A204.1 (cell line): Measurements from ENCODE around the gene MBP.

Experiments used
- FAIRE-seq: peaks from 2 replicates; lab custom pipeline; 2012; peaks lifted over from hg19 to GRCh38; lab: Jason Lieb, UNC

The MBP gene

DNA sequence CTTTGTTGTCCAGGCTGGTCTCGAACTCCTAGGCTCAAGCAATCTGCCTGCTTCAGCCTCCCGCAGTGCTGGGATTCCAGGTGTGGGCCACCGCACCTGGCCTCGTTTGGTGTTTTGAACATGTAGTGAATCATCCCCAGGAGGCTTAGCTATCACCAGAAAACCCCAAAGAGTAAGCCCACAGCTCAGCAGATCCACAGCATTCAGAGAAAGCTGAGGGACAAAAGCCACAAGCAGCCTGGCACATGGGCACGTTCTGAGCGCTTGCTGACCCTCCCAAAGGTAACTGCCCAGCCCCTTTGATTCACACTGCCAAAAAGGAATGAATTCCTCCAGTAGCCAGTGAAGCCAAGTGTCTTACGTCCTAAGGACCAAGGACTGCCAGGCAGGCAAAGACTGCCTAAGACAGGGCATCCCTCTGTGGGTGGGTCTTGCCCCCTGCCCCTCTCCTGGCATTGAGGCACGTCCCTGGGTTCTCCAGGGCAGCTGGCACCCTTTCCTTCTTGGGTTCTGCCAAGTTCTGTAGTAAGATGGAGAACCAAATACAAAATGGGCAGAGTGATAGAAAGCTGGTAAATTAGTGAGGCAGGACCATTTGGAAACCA lies 31.7 kb downstream of the MBP start:
- FAIRE-seq, result no peak

DNA sequence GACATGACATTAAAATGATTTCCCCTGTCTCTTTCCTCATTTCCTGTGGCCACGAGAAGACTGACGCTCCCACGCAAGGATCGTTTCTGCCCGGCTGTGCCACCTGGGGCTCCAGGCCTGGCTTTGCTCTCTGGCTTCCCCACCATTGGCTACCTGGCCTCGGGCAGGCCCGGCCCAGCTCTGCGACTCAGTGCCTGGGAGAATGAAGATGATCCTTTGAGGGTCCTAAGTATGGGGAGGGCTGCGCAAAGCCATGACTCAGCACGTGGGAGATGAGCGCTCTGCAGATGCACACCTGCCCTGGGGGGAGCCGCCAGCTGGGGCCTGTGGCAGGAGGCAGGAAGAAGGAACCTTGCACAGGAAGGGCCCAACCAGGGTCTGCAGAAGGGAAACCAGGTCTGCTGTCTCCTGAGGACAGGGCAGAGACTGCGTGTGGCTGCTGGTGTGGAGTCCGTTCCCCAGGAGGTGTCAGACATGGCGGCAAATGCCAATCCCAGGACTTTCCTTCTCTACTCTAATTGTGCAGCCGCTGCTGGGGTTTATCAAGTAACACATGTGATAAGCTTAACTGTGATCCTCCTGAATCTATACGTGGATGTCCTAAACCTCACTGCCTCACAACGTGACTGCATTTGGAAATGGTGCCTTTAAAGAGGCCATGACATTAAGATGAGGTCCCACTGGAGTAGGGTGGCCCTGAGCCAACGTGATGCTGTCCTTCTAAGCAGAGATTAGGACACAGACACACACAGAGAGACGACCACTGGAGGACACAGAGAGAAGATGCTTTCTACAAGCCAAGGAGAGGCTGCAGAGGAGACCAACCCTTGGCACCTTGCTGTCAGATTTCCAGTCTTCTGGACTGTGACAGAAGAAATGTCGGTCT lies 32.9 kb downstream of the MBP start:
- FAIRE-seq, result no peak

DNA sequence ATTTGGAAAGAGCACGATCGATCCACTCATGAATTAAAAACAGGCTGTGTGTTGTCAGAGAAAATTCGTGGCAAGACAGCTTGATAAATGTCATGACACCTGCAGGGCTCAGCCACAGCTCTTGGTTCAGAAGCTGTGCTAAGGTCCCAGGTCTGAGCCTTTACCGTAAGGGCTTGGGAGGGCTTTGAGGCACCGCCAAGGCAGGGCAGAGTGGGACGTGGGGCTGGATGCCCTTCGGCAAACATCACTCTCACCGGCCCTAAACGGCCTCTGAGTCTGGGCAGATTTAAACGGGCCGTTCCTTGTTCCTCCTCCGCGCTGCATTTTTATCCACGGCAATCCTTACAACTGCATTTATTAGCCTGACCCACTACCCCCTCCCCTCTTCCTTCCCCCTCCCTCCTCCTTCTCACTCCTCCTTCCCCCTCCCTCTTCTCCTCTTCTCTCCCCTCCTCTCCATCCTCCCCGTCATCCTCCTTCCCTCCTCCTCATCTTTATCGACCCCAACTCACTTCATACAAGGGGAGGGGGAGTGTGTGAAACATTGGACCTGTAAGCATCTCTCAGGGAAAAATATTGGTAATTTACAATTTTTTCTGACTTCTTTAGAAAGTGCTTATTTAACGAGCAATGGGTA lies 33.9 kb downstream of the MBP start:
- FAIRE-seq, result no peak

DNA sequence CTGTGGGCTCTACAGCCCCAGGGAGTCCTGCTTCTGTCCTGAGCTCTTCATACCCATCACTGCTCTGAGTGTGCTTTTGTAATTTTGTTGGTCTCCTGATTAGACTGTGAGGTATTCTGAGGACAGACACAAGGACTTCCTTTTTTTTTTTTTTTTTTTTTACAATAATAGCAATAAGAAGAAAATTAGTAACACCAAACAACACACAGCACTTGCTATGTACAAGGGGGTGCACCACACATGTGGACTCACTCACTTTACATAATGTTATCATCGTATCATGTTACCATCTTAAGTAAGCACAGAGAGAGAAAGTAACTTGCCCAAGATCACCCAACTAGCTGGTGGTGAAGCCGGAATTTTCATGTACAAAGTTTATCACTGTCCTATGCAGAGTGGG lies 34.6 kb downstream of the MBP start:
- no peak for FAIRE-seq

DNA sequence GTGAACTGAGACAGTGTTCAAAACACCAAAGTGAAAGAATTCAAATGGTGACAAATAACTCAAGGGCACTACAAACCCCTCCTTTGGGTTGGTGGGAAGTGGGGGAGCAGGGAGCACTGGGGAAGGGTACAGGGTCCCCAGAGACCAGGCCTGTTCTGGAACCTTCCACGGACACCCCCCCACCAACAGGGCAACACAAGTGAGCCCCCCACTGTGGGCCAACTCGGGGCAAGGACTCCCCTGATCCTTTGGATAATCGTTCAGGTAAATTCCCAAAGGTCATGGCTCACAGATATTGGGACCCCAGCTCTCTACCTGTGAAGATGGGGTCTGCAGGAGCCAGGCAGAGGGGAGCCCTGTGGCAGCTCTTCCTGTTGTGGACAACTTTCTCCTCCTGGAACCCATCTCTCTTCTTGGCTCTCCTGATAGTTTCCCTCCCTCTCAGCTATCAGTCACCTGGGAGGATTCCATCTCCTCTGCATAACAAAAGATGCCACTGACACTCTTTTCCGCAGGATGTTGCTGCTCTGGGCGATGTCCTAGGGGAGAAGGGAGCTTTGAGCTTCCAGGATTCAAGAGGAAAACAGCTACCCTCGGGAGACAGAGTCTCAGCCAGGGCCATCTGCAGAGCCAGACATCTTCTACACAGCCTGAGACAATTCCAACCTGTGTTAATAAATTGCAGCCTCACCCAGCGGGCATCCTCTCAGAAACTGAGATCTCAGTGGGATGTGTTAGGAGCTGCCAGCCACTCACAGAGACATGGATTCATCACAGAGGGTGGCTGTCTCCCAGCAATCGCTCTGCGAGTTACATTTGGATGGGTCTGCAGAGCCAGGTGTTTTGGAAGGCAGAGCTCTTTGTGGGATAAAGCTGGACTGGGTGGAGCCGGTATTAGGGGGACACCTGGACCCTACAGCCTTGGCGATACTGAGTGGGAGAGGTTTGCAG lies 35.4 kb downstream of the MBP start:
- FAIRE-seq, result no peak

DNA sequence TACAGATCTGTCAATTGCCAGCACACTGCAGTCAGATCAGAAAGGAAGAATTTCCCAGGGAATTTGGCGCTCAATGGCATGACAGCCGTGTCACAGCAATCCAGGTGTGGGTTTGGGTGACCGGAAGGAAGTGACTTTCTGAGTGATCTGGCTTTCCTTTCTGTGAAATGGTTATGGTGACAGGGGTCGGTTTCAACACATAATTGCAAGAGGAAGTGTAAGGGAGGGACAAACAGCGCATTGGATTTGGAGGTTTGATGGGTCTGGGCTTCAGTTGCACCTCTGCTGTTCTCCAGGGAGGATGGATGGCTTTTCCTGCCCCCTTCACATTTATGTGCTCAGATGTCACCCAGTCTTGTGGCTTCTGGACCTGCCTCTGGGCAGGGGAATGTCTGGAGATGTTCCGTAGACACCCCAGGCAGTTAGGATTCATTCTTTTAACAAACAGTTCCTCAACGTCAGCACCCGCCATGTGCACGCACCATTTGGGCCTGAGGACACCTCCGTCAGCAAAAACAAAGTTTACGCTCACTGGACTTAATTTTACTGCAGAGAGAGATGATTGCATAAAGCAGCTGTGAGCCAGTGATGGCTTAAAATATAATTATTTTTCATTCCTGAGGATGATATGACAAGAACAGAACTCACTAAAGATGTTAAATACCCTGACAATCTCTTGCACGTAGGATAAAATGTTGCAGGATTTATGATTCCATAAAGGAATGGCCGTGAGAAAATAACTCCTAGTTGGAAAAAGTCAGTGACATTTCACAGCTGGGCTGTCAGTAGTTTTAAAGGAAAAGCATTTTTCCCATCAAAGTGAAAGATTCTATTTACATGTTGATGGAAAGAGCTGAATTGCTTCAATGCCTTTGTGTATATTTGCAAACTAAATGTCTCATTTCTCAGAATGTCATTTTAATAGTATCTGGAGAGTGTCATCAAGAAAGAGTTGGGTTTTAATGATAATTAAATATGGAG lies 36.9 kb downstream of the MBP start:
- FAIRE-seq, result no peak

DNA sequence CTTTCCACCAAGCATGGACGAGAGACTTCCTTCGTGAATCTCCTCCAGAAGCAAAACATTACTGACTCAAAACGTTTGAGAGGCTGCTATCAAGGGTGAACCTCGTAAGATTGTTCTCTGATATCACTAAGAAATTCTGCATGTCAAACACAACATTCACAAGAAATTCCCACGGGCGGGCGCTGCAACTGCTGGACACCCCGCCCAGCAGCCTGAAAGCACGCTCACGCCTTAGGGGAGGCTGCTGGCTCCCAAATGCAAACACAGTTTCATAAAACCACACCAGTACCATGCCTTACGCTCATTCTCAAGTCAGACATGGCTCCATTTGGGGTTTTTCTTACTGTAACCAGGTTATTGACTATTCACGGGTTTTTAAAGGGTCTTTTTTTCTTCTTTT lies 39.0 kb downstream of the MBP start:
- no peak for FAIRE-seq

DNA sequence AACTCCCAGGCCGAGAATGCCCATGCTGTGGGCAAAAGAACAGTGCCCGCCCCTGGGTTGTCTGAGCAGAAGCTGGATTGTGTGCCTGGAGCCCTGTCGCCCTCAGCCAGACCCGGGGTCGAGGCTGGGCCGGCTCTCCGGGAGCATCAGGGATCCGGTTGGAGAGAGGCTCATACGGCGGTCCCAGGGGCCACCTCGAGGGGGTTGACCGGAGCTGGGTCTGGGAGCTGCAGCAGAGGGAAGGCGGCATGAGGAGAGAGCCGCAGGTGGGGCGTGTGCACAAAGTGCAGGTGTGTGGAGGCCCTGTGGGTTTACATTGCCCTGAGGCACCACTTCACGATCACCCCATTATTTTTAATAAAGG lies 39.5 kb downstream of the MBP start:
- FAIRE-seq, result no peak

DNA sequence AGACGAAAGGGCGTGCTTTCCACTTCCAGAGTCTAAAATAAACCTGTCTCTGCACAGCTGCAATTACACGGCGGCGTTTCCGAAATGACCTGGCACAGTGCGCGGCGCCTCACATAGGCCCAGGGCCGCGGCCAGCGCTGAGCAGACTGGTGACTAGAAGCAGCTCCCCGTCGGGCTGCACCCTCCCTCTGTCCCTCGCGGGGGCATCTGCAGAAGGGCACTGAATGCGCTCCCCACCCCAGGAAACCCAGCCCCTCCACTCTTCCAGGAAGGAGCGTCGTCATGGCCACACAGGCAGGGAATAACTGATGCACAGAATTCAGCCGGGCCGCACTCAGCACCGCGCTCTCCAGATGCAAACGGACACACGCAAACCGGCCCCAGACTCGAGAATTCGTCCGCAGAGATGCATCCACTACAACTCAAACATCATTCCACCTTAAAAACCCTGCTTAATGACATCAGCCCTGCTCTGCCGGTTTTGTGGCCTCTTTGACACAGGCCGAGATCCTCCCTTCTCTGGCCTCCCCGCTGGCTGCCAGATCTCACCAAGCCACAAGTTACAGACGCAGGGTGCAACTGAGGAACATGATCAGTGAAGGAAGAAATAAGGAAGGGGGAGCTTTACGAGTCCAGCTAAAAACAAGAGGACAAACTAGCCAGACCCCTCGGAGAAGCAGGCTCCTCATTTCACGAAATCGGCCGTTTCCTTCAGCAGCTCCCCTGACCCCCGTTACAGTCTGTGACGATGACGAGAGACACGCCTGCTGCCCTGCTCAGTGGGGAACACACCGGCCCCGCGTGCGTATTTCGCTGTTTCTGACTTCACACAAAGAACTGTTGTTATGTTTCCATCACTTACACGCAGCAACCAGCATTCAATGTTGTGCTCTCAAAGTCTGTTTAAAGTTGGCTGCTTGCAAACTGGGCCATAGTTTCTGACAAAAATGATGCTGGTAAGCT lies 40.2 kb downstream of the MBP start:
- FAIRE-seq, result no peak

DNA sequence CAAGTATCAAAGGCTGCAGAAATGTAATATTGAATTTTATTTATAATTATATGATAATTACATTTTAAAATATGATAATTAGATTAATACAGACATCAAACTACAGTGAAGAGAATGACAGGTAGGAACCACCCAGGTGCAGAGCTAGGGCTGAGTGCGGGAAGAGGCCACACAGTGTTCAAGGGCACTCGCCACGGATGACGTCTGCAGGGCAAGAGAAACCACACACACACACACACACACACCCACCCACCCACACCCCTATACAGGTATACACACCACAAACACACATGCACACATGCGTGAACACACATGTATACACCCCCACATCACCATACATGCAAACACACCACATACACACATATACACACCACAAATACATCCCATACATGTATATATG lies 41.2 kb downstream of the MBP start:
- no peak for FAIRE-seq

DNA sequence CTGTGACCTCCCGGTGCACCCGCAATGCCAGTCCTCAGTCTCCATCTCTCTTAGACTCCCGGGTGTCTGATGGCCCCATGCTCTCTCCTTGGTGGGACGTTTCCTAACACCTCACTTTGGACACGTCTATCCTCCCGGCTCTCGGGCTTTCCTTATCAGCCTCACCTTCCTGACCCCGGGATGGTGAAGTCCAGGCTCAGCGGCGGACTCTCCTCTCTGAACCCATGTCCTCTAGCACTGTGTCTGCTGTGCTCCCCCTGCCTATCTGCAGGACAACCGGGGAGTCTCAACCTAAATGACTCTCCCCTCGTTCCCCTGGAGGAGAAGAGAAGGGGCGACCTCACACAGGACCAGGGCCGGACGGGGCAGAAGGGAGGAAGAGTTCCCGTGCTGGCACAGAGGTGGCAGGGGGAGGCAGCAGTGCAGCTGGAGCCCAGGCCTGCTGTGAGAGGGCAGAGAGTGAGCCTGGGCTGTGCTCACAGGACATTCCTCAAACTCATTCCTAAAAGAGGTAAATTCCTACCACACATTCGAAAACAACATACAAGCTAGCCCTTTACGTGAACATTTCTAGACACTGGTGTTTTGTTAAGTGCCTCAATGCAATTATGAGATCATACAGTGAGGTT lies 41.9 kb downstream of the MBP start:
- FAIRE-seq, result no peak

DNA sequence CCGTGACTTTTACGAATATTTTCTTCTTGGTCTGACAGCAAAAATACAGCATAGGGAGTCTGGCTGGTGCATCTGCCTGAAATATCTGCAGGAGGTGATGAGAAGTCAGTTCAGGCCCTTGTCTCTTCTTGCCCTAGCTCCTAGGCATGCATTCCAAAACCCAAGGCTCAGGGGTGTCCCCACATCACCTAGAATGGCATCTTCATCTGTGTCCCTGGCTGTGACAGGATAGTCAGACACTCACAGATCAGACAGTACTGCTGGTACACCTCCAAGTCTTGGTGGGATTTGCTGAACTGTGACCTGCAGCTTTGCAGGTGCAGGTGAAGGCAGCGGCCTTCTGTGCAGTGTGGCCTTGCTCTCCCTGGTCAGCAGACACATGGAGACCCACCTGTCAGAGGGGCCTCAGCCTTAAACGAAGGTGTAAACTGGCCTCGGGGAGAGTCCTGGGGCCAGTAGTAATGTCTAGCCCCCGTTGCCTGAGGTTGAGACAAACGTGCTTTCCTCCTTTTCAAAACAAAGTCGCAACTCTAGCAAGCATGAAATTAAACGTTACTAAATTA lies 42.8 kb downstream of the MBP start:
- no peak for FAIRE-seq

DNA sequence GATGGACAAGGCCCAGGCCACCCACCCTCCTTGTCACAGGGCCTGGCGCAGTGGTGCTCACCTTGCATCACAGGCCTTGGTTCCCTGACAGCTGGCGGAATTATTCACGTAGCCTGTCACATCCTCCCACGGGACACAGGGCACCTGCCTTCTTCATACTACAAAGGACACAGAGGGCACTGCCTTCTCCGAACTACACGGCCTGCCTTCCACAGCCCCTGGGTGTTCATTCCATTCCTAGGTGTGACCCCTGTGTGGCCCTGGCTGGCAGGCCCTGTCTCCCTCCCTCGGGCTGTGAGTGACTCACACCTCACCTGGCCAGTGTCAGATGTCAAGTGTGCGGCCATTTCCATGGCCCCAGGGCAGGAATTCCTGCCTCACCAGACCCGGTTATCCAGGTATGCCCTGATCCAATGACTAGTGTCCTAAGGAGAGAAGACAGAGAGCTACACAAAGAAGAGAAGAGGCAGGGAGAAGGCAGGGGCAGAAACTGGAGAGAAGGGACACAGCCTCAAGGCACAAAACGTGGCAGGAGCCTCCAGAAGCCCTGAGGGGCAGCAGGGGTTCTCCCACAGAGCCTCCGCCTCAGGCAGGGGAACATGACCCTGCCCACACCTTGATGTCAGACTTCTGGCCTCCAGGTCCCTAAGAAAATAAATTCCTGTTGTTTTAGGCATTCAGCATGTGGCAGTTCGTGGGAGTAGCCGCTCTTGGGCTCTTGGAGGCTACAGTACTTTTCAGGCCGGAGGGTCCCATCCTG lies 43.4 kb downstream of the MBP start:
- no peak for FAIRE-seq

DNA sequence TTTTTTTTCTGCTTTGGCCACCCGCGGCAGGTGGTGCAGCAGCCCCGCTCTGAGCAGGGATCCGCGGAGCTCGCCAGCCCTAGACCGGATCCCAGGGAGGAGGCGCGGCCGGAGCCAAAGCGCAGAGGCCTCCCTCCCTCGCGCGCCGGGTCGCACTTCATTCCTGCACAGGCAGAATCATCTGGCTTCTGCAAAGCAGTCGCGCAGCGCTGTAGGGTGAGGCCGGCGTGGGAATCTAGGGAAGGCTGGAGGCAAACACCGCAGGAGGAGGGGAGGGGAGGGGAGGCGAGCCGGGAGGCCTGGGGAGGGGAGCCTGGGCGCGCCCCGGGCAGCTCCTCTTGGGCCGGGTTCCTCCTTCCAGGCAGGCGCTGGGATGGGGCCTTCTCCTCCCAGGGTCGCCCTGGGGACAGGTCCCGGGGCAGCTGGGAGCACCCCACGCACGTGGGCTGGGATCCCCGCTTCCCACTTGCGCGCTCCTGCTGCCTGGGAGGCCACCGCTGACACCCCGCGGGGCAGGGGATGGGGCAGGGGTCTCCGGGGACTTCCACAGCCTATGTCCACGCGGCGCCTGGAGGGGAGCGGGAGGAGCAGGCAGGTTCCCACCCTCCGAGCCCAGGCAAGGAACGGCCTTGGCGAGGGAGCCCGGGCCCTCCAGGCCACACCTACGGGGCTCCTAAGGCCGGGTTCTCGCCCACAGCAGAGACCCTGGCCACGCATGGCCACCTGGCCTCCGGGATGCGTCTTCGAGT lies 45.0 kb downstream of the MBP start:
- FAIRE-seq, result no peak

DNA sequence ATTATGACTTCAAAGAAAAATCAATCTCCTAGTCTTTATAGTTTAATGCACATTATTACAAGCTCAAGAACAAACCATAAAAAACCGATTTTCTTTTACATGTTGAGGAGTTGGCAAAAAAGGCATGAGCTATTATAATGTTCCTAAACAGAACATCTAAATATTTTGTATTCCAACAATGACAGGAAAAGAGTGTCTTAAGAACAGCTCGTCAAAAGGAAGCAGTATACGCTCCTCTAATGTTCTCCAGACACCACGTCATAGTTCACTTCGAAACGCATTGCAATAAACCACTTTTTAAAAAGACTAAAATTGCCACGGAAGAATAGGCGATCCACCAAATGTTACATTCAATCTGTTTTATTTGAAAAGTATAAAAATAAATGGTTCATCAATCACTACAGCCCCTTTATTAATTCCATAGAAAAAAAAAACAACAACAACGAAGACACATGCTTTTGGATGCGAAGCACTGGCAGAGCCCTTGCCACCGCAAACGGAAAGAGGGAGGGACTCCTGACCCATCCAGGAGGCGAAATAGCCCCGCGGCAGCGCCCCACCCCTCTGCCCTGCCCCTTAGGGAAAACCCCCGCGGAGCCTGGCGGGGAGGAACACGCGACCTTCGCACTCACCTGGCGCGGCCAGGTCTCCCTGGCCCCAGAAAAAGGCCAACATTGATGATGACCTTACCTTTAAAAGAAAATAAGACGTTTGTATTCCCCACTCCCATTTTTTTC lies 45.8 kb downstream of the MBP start:
- FAIRE-seq, result no peak

DNA sequence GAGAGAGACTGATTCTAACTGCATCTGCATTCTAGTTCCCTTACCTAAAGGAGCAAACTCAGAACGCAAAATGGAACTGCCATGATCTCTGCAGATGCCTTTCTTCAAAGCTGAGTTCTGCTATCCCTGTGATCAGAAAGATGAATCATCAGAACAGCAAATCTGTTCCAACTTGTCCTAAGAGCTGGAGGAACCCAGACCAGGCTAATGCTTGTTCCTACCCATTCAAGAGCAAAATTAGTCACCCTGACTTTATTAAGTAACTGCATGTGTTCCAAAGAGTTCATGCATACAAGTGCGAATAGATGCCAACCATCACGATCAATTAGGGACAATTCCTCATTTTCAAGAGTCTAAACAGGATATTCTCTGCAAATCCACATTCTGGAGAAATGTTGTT lies 46.5 kb downstream of the MBP start:
- FAIRE-seq, result no peak

DNA sequence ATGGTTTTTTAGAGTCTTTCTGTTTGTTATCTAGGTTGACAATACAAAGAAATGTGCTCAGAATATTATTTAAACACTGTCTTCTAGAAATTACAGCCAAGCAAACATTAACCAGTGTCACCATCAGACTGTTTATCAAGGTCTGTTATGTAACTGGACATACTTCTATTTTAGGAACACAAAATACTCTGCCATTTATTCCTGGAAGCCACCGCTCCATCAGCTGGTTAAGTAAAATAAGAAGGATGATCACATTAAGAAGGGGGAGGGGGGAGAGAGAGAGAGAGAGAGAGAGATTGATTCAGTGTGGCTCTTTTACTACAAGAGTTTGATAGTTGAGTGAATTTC lies 47.9 kb downstream of the MBP start:
- FAIRE-seq, result no peak
